Measurements from ENCODE around the gene PLA2G2F. TPM values are rescaled to one million over a fixed set of nuclear protein-coding genes. Genes with fewer than 3 reads are reported as not detected.

Gene PLA2G2F
- not detected in 2 replicates for total RNA-seq

GRCh38 chr1:20138961-20139550 is at the start of gene PLA2G2F:
PLA2G2F (plus strand) TSS chr1:20139323; CDS start chr1:20139428, 105 bp downstream.

GRCh38 chr1:20119347-20119746 is 19.8 kb upstream of the PLA2G2F start, which contains the start of gene PLA2G2D:
PLA2G2D (minus strand) TSS chr1:20119536; CDS start chr1:20119498, 38 bp downstream.

GRCh38 chr1:20185834-20186782 is 47.0 kb downstream of the PLA2G2F start, which contains the start of the genes PLA2G2C and UBXN10:
PLA2G2C (minus strand) TSS chr1:20186518; CDS start chr1:20177363, 9,155 bp downstream.
UBXN10 (plus strand) TSS chr1:20186096; CDS start chr1:20190562, 4,466 bp downstream.

Other genes starting within 250 kb of the PLA2G2F start
- not detected in 2 replicates for gene PLA2G2E, start 215.7 kb upstream of the PLA2G2F start, total RNA-seq
- not detected in 2 replicates for gene PLA2G2A, start 159.7 kb upstream of the PLA2G2F start, total RNA-seq
- not detected in 2 replicates for gene PLA2G5, start 69.1 kb upstream of the PLA2G2F start, total RNA-seq
- not detected in 2 replicates for gene PLA2G2D, start 19.8 kb upstream of the PLA2G2F start, total RNA-seq
- gene UBXN10, start 46.8 kb downstream of the PLA2G2F start, total RNA-seq = not detected in 2 replicates
- gene PLA2G2C, start 47.2 kb downstream of the PLA2G2F start, total RNA-seq = not detected in 2 replicates
- gene VWA5B1, start 151.6 kb downstream of the PLA2G2F start, total RNA-seq = not detected in 2 replicates

Measured in myometrial cell (primary cell).